HG03442 (cell line): ENCODE results near the gene NAPG.
"Not testable (repeated sequence)": the region's sequence is repeated elsewhere in the genome, so short reads cannot be mapped to it uniquely, and the experiment has no call there.

Experiments used
- ATAC-seq: cut with Tn5 transposase; IDR thresholded peaks from one replicate; pipeline ENCODE4 v1.9.1; 2021; ENCODE audit warnings: mild to moderate bottlenecking, moderate library complexity; ENCODE audit not compliant: unreplicated experiment

The NAPG gene

DNA sequence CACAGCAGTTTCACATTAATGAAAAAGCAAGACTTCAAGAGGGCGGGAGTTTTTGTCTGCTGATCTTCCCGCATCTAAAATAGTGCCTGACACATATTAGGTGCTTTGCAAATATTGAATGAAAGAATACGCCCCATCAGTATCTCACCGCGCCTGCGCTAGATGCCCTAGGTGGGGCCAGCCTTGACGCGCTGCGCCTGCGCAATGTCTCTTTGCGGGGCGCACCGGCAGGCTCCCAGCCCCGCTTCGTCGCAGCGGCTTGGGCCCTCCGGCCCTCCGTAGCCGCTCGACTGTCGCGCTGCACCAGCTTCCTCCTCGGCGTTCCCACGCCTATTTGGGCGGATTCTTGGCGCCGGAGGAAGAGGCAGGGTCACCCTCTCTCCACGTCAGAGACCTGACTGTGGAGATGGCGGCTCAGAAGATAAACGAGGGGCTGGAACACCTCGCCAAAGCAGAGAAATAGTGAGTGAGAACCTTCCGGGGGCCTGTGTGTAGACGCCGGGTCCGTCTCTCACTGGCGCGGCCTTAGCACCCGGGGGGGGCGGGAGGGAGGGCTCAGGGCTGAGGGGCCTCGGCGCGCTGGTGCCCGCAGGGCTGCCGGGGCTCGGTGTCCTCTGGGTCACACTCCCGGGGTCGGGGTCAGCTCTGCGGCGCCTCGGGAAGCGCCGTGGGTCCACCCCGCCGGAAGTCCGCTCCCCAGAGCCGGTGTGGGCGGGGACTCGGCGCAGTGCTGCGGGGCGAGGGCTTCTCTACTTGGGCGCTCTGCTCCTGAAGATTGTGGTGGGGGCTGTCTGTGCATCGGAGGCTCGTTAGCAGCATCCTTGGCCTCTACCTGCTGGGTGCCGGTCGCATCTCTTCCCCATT is at the start of gene NAPG:
NAPG (plus strand) TSS at position 331 of the 864 bp plus-strand sequence; CDS start at position 407, 76 bp downstream.
- peak; percentile 69 for ATAC-seq

DNA sequence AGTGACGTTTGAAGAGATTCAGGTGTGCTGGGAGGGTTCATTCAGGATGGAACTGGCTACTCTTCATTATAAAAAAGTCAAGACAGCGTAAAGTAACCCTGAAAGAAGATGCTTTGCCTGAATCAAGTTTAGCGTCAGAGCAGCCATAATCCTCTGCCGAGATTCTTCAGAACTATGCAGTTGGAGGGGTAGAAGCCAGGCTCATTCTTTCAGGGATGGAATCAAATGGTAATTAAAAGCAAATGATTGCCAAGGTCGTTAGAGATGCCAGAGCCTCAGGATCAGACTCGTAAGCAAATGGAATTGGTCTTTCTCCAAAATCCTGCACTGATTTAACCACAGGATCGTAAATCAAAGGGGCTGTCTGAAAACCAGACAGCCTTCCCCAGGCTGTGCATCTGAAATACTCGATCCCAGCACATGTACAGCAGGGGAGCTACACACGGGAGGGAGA is 49.5 kb upstream of the NAPG start:
- ATAC-seq = no peak

DNA sequence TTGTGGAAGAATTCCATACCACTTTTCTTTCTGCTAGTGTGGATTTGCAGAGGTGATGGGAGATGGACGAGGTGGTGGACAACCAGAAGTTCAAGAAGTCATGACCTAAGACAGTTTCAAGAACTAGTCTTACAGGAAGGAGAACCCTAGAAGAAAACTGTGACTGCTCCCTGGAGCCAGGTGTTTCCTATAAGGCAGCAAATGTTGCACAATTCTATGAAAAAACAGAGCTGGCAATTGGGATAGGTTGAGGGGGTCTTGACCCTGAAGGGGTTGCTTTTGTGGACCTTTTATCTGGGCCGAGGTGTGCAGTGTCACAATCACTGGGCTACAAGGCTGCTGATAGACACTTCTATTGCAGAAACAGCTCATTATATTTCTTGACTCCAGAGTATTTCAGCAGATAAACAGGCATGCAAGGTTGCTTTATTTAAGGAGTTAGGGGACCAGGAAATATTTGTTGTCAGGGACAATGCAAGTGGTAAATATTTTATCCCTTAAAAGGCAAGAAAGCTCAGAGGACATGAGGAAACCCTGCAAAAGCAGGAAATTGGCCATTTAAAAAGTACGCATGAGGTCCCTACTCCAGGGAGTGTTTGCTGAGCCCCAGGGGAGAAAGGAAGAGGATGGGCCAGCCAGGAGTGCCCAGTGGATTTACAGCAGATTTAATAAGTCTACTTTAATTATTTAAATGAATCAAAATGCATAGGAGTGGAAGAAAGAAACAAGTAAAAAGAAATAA is 48.5 kb upstream of the NAPG start:
- ATAC-seq = no peak

DNA sequence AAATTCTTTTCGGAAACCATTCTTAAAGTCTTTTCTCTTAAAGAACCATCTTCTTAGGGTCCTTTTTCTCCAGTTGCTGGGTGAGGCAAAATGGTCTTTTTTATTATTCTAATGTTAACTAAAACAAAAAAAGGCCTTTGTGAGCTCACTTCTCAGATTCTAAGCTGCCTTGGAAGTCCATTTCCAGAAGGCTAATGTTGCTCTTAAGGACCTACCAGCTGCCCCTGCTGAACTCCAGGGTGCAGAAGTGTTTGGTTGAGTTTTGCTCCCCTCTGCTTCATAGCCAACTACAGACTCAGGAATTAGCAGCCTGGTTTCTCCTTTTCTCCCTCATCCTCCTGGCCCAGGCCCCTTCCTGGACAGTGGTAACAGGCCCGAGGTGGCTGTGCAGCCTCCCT is 48.0 kb upstream of the NAPG start:
- ATAC-seq = no peak

DNA sequence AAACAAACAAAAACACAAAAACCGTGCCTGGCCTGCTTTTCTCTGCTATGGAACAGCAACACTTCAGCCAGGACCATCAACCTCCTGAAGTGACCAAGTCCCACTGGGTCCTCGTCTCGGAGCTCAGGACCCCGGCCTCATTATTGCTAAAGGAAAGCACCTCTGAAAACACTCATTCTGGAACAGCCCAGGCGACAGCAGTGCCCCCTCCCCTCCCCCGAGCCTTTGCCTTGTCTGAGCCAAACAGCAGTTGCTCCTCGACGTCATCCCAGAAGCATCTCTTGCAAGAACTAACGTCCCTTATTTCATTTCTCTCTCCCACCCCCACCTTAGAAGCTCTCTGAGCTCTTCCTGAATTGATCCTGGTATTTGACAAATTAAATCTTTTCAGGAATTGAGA is 44.0 kb upstream of the NAPG start:
- ATAC-seq = no peak

DNA sequence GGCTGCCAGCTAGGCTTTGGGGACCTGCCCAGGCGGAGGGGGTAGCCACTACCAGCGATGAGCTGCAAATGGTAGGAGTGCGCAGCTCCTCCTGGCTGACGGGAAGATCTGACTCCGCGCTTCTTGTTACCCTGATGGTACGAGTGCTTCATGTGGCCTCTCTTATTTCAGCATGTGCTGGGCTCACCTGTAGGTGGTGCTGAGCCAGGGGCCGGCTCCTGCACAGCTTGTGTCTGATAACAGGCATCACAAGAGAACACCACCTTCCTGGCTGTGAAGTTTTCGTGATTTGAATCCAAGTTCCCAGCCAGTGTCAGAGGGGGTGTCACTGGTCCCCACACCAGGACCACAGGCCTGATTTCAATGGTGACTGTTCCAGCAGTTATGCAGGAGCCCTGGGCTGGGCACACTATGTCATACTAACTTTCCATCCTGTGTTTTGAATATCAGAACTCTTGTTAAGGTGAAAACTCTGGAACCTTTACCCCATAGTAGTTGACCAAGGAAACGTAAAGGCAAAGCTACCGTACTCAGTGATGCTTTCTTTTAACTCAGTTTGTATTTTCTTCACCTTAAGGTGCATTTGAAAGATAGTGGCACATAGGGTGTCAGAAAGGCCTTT is 43.4 kb upstream of the NAPG start:
- ATAC-seq = peak; percentile 2

DNA sequence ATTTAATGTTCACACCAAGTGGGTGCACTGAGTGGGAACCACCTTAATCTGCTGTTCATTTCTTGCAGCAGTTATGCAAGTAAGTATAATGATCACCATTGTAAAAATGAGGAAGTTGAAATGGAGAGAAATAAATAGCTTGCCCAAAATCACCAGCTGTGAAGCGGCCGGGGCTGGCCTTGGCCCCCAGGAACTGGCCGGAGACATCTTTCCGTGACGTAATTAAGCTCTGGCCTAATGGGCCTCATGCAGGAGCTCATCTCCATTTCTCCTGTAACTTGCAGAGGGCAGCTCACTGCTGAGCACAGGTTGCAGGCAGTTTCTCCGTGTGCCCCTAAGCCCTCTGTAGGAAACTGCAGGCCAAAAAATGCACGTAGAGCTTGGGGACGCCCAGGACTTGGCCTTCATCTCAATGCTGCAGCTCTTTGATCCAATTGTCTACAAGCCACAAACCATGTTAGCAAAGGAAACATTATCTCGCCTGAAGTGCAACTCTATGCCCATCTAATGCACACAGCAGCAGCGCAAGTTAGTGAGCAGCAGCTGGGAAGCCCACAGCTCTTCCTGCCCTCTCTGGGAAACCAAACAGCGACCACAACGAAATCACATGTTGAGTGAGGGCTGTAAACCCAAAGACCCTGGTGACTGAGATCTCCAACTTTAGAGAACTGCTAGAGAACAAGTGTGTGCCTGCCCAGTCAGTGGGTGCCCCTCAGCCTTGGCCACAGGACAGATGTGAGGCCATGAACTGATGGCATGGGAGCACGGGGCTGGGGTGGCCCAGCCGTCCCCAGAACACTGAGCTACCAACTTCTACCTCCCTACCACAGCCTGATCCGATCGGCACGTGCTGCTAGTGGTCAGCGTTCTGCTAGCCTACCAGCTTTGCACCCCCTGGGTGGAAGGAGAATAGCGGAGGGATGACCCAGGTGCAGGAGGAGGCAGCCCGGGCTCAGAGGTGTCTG is 42.6 kb upstream of the NAPG start:
- ATAC-seq = peak; percentile 65

DNA sequence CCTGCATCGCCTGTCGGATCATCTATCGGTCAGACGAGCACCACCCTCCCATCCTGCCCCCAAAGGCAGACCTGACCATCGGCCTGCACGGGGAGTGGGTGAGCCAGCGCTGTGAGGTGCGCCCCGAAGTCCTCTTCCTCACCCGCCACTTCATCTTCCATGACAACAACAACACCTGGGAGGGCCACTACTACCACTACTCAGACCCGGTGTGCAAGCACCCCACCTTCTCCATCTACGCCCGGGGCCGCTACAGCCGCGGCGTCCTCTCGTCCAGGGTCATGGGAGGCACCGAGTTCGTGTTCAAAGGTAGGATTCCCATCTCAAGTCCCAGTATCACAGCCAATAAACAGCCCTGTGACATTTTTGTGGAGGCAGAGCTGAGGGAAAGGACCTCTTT is 40.4 kb upstream of the NAPG start:
- ATAC-seq = no peak

DNA sequence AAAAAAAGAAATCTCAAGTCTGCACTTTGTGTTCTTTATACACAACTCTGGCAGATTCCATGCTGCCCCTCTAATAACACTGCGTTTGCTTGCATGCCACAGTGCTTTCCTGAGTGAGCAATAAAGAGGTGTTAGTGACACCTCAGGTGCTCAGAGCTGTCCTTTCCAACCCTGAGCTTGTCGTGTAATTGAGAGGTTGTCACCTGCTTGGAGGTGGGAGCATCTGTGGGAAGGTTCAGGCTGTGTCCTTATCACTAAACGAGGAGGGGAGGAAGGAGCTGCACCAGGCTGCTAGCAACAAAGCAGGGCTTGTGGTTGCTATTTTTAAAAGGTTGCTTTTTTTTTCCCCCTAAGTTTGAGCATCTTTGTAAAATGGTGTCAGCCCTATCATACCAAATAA is 39.5 kb upstream of the NAPG start:
- ATAC-seq = no peak

DNA sequence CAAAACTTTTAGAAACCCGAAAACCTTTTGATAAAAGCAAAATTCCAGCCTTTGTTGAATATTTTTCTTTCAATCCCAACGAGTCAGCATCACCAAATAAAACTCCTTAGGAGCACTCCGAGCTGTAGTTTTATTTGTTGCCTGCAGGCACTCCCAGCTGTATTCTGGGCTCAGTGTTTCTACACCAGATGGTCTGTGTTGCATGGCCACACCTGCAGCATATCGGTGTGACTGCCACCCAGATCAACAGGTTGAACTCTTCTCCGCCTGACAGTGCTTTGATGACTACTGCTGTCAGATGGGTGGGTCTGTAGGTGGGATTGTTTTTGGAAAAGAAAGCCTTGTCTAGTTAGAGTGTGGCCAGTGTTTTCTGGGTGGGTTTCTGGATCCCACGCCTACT is 38.7 kb upstream of the NAPG start:
- no peak for ATAC-seq

DNA sequence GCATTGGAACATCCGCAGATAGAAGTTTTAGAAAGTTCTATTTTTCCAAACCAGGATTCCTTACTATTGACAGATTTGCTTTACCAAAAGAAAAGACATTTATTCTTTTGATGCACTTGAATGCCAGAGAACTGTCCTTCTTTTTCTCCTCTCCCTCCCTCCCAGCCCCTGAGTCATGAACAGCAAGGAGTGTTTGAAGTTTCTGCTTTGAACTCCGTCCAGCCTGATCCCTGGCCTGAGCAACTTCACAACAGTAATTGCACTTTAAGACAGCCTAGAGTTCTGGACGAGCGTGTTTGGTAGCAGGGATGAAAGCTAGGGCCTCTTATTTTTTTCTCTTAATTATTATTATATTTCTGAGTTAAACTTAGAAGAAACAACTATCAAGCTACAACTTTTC is 37.8 kb upstream of the NAPG start:
- ATAC-seq = no peak

DNA sequence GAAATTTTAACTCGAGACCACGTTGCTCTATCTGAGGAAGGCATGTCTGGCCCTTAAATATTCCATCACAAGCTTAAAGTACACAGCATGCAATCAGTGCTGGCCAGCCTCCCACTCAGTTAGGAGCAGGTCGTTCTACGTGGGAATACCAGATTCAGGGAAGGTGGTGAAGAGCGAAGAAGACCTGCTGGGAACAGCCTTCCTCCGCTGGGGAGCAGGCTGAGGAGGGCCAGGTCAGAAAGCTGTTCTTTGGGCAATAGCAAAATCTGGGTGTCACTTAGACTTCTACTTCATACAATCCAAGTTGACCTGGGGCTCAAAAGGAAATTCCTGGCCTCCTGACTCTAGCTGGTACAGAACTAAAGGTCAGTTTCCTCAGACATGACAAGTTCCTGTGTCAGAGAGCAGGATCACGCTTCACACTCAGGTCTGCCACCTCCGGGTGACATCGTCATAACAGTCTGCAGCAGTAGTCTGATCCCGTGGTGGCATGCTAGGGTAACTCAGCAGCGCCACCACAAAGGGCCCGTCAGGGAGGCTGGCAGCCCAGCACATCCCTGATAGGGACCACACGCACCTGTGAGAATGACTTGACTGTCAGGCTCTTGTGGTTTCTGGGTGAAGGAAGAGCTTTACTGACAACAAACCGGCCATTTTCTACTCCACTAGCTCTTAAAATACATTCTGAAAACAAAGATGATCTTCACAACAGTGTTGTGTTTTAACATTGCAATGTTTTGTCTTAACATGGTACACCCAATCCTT is 35.2 kb upstream of the NAPG start:
- ATAC-seq = peak; percentile 92

DNA sequence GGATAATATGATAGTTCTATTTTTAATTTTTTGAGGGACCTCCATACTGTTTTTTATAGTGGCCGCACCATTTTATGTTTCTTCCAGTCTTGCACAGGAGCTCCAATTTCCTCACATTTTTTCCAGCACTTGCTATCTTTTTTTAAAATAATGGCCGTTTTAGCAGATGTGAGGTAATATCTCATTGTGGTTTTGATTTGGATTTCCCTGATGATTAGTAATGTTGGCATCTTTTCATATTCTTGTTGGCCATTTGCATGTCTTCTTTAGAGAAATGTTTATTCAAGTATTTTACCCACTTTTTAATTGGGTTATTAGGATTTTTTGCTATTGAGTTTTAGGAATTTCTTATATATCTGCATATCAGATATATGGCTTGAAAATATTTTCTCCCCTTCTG is 29.9 kb upstream of the NAPG start:
- ATAC-seq = no peak

DNA sequence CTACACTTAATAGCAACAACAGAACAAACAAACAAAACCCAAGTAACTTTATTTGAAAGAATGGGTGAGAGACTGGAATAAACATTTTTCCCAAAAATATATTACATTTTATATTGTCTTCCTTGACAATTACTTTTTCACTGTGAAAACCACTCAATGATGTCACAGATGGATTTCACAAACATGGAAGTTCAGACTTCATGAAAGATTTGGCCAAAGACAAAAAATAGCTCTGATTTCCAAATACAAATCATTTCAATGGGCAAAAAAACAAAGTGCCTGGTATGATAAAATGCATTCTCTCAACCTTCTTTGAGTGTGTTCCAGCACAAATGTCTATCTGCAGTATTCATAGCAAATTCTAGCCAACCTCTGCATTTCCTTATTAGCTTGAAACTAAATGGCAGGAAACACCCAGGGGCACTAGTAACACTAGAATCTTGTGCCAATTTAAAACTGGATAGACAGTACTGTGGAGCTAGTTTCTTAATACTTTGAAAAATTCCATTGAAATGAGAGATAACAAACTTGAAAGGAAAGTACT is 28.5 kb upstream of the NAPG start:
- ATAC-seq = no peak

DNA sequence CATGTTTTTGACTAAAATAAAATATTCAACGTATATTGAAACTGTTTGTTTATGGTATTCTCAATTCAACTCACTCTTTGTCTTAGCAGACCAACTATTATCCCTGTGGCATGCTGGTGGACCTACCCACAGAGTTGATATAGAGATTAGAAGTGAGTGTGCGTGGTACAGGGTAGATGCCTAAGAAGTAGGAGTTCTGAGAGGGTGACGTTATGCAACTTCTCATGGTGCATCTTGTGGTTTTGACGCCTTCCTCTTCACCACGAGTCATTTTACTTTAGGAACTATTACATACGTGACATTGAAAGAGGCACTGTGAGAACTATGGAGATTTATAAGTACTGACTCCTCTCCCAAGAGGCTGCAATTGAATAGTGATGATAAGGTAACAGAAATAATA is 26.6 kb upstream of the NAPG start:
- ATAC-seq = no peak

DNA sequence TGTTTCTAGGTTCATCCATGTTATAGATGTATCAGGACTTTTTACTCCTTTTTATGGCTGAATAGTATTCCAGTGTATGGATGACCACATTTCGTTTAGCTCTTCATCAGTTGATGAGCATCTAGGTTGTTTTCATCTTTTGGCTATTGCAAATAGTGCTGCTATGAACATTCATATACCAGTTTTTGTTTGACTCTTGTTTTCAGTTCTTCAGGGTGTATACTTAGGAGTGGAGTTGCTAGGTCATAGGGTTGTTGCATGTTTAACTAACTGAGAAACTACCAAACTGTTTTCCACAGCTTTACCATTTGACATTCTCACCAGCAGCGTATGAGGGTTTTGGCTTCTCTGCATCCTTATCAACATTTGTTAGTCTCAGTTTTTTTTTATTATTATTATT is 25.8 kb upstream of the NAPG start:
- no peak for ATAC-seq

DNA sequence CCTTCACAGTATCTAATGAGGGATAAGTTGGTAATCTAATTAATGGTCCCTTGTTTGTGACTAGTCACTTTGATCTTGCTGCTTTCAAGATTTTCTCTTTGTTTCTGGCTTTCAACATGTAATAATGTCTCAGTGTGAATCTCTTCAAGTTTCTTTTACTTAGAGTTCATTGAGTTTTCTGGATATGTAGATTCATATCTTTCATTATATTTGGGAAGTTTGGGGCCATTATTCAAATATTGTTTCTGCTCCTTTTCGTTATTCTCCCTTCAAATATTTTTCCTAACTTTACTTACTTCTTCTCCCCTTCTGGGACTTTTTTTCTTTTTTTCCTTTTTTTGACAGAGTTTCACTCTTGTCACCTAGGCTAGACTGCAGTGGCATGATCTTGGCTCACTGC is 21.1 kb upstream of the NAPG start:
- ATAC-seq = no peak

DNA sequence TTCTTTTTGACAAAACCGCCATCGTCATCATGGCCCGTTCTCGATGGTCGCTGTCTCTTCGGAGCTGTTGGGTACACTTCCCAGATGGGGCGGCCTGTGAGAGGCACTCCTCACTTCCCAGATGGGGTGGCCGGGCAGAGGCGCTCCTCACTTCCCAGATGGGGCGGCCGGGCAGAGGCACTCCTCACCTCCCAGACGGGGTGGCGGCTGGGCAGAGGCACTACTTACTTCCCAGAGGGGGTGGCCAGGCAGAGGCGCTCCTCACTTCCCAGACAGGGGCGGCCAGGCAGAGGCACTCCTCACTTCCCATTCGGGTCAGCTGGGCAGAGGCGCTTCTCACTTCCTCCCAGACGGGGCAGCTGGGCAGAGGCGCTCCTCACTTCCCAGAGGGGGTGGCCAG is 19.9 kb upstream of the NAPG start:
- ATAC-seq = not testable (repeated sequence)

DNA sequence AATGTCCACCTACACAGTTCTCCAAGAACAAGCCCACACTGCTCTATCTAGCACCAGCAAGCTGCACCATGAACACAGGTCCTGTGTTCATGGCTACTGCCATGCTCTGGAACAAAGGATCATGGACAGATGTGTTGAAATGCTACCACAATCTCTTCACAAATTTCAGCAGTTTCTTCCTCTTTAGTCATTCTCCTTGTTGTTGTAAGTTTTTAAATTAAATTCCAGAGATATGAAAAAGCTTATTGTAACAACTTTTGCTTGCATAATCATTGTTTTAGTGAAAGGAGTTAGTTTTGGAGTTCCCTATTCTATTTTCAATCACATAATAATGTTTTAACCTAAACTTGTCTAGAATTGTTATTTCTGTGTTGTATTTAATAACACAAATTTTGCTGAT is 17.2 kb upstream of the NAPG start:
- ATAC-seq = no peak

DNA sequence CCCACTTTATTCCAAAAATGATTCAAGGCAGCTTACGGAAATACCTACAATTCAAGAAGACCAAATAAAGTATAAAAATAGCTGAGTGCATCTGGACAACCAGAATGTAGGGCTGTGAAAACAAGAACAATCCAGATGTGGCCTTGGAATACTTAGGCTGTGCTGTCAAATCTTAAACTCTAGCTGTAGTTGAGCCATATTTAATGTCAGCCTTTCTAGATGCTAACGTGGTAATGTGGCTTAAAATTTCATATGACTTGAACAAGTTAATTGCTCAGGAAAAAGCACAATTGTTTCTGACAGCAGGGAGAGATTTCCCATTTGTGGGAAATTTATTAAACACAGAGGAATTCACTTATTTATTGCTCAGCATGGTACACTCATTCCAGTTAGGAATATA is 14.6 kb upstream of the NAPG start:
- no peak for ATAC-seq
